Endothelial cell (in vitro differentiated cells): ENCODE measurements around the gene DDX50. TPM values are rescaled to one million over a fixed set of nuclear protein-coding genes. Genes with fewer than 3 reads are reported as not detected.
"Not testable (repeated sequence)": the region's sequence is repeated elsewhere in the genome, so short reads cannot be mapped to it uniquely, and the experiment has no call there.

Experiments
- DNase-seq: peaks from one replicate; pipeline ENCODE4 v3.0.0; 2021; ENCODE audit warnings: low spot score
- H3K27ac Mint-ChIP-seq: one replicate; pipeline ENCODE4 v1.8.0; 2021; ENCODE audit warnings: mixed read lengths, inconsistent platforms; ENCODE audit not compliant: unreplicated experiment
- H3K27me3 Mint-ChIP-seq: one replicate; pipeline ENCODE4 v1.8.0; 2021; ENCODE audit warnings: mild to moderate bottlenecking, moderate library complexity, mixed read lengths, inconsistent platforms; ENCODE audit not compliant: unreplicated experiment
- H3K36me3 Mint-ChIP-seq: one replicate; pipeline ENCODE4 v1.8.0; 2021; ENCODE audit warnings: mild to moderate bottlenecking, low read depth, mixed read lengths, inconsistent platforms; ENCODE audit not compliant: unreplicated experiment
- H3K4me1 Mint-ChIP-seq: one replicate; pipeline ENCODE4 v1.8.0; 2021; ENCODE audit warnings: mild to moderate bottlenecking, mixed read lengths, inconsistent platforms; ENCODE audit not compliant: unreplicated experiment
- H3K4me3 Mint-ChIP-seq: one replicate; pipeline ENCODE4 v1.8.0; 2021; ENCODE audit warnings: mild to moderate bottlenecking, mixed read lengths, inconsistent platforms; ENCODE audit not compliant: unreplicated experiment
- H3K9me3 Mint-ChIP-seq: one replicate; pipeline ENCODE4 v1.8.0; 2021; ENCODE audit warnings: mixed read lengths, inconsistent platforms; ENCODE audit not compliant: unreplicated experiment
- total RNA-seq: library from RNA; stranded (reverse); fragmentation: NEBNext Ultra II Directional; extraction: Animal tissue kit (Norgen Biotek cat#: 25700); gene quantifications from one replicate; pipeline ENCODE4 v1.2.1, GENCODE V29; 2021; ENCODE audit not compliant: unreplicated experiment
- TF ChIP-seq, protein P1 (sequence below): fragments of 200-600 bp; sonication (generic); IDR thresholded peaks from one replicate; pipeline ENCODE4 v1.5.0; 2021; ENCODE audit warnings: antibody characterized with exemption; ENCODE audit not compliant: unreplicated experiment

Gene DDX50
- total RNA-seq, 1 donor from 2014 or later, result 35.2 TPM

DNA sequence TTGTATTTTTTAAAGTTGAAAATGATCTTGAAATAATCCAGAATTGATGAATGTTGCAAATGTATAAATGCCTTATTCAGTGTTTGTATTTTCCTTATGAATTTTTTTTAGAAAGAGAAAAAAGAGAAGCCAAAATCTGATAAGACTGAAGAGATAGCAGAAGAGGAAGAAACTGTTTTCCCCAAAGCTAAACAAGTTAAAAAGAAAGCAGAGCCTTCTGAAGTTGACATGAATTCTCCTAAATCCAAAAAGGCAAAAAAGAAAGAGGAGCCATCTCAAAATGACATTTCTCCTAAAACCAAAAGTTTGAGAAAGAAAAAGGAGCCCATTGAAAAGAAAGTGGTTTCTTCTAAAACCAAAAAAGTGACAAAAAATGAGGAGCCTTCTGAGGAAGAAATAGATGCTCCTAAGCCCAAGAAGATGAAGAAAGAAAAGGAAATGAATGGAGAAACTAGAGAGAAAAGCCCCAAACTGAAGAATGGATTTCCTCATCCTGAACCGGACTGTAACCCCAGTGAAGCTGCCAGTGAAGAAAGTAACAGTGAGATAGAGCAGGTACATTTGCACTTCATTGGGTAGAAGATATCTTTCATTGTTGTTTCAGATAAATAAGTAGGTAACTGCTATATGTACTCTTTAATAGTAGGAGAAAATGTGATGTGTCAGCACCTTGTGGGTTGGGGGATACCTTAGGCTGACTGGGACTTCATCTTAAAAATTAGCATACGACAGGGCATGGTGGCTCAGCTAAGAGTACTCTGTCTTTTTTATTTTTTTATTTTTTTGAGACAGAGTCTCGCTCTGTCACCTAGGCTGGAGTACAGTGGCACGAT is 58.8 kb downstream of the DDX50 start:
- Mint-ChIP-seq H3K27me3 (peaks cover 9% of the 10 kb centered on the region), H3K36me3 (peaks cover 23% of the 10 kb centered on the region), H3K27ac (peak overlapping the region; percentile 32), H3K4me3 (no peak overlapping the region), H3K9me3 (no peaks in the 10 kb centered on the region), H3K4me1 (peaks cover 15% of the 10 kb centered on the region)
- DNase-seq, result no peak
- TF ChIP-seq, protein P1, sequence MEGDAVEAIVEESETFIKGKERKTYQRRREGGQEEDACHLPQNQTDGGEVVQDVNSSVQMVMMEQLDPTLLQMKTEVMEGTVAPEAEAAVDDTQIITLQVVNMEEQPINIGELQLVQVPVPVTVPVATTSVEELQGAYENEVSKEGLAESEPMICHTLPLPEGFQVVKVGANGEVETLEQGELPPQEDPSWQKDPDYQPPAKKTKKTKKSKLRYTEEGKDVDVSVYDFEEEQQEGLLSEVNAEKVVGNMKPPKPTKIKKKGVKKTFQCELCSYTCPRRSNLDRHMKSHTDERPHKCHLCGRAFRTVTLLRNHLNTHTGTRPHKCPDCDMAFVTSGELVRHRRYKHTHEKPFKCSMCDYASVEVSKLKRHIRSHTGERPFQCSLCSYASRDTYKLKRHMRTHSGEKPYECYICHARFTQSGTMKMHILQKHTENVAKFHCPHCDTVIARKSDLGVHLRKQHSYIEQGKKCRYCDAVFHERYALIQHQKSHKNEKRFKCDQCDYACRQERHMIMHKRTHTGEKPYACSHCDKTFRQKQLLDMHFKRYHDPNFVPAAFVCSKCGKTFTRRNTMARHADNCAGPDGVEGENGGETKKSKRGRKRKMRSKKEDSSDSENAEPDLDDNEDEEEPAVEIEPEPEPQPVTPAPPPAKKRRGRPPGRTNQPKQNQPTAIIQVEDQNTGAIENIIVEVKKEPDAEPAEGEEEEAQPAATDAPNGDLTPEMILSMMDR, result no peak

DNA sequence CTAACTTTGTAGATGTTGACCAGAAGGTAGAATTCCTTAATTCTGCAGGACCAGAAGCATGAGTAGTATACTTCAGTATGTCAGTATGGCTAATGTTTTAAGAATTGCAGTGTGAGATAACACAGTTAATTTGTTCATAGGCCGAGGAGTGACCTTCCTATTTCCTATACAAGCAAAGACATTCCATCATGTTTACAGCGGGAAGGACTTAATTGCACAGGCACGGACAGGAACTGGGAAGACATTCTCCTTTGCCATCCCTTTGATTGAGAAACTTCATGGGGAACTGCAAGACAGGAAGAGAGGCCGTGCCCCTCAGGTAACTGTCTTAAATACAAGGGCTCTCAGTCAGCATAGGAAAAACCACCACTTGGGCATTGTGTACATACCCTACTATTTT is 62.0 kb downstream of the DDX50 start:
- Mint-ChIP-seq H3K4me1 (peaks cover 3% of the 10 kb centered on the region), H3K9me3 (no peaks in the 10 kb centered on the region), H3K36me3 (peaks cover 36% of the 10 kb centered on the region), H3K4me3 (no peak overlapping the region), H3K27me3 (no peaks in the 10 kb centered on the region), H3K27ac (no peak overlapping the region)
- TF ChIP-seq, protein P1, result no peak
- no peak for DNase-seq

DNA sequence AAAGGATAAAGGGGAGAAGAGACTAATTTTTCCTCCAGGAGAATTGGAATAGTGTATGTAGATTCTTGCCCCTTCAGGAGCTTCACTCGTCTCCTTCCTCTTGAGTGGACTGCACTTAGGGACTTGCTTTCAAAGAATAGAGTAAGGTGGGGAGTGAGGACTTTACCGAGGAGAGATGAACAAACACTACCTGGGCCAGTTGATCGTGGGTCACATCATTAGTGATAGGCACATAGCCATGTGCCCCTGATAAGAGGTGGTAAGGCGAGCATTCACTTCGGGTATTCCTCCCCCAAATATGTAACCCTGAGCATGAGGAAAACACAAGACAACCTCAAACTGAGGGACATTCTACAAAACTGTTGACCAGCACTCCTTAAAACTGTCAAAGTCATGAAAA is 72.9 kb downstream of the DDX50 start:
- no peak overlapping the region for H3K4me3 Mint-ChIP-seq
- TF ChIP-seq, protein P1, result no peak
- peaks cover 6% of the 10 kb centered on the region for H3K4me1 Mint-ChIP-seq
- H3K27me3 Mint-ChIP-seq, result no peaks in the 10 kb centered on the region
- no peaks in the 10 kb centered on the region for H3K9me3 Mint-ChIP-seq
- H3K36me3 Mint-ChIP-seq, result peaks cover 36% of the 10 kb centered on the region
- no peak for DNase-seq
- H3K27ac Mint-ChIP-seq, result no peak overlapping the region

DNA sequence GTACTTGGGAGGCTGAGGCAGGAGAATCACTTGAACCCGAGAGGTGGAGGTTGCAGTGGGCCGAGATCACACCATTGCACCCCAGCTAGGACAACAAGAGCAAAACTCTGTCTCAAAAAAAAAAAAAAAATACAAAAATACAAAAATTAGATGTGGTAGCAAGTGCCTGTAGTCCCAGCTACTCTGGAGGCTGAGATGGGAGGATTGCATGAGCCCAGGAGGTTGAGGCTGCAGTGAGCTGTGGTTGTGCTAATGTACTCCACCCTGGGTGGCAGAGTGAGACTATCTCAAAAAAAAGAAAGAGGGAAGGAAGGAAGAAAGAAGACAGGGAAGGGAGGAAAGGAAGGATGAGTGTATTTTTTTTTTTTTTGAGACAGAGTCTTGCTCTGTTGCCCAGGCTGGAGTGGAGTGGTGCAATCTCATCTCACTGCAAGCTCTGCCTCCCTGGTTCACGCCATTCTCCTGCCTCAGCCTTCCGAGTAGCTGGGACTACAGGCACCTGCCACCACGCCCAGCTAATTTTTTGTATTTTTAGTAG is 74.9 kb downstream of the DDX50 start:
- H3K4me1 Mint-ChIP-seq, H3K9me3 Mint-ChIP-seq, H3K27ac Mint-ChIP-seq, DNase-seq, H3K27me3 Mint-ChIP-seq, H3K4me3 Mint-ChIP-seq: not testable (repeated sequence)
- peaks cover 33% of the 10 kb centered on the region for H3K36me3 Mint-ChIP-seq

DNA sequence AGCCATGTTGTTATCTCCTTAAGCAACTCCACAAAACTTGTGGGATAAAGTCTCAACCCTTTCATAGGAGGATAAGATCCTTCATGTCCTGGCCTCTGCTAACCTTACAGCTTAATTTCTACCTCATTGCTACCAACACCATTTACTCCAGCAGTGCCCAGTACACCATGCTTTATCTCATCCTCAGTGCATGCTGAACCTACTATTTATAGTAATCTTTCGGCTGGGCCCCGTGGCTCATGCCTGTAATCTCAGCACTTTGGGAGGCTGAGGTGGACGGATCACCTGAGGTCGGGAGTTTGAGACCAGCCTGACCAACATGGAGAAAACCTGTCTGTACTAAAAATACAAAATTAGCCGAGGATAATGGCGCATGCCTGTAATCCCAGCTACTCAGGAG is 78.6 kb downstream of the DDX50 start:
- H3K36me3 Mint-ChIP-seq, result peaks cover 29% of the 10 kb centered on the region
- H3K4me3 Mint-ChIP-seq, DNase-seq, H3K27me3 Mint-ChIP-seq, H3K4me1 Mint-ChIP-seq, H3K9me3 Mint-ChIP-seq, H3K27ac Mint-ChIP-seq: not testable (repeated sequence)

DNA sequence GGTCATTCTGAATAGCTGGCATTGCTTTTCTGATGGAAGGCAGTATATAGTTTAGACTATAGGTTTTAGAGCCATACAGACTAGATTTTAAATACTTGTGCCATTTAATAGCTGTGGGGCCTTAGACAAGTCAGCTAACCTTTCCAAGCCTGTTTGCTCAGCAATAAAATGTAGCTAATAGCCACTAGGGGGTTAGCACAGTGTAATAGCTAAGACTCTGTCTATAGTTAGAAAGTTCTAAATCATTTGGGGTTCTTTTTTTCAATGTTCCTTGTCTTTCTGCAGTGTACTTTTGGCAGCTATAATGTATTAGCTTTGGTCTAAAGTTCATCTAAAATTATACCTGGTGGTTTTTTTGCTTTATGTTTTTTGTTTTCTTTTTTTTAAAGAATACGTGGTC is 80.0 kb downstream of the DDX50 start:
- Mint-ChIP-seq H3K4me1 (no peaks in the 10 kb centered on the region), H3K9me3 (no peaks in the 10 kb centered on the region), H3K27ac (no peak overlapping the region), H3K4me3 (no peak overlapping the region), H3K36me3 (peaks cover 24% of the 10 kb centered on the region), H3K27me3 (no peaks in the 10 kb centered on the region)
- TF ChIP-seq, protein P1, result no peak
- DNase-seq, result no peak
